K562 (cell line): Measurements from ENCODE around the gene CAPN8. TPM values are rescaled to one million over a fixed set of nuclear protein-coding genes. Genes with fewer than 3 reads are reported as not detected.

ENCODE experiments used
- ATAC-seq: fragments of 200-7000 bp; cut with Tn5 transposase; 3 replicates; pipeline ENCODE4 v1.9.1; 2020; ENCODE audit warnings: moderate library complexity
- BruUV-seq: library from RNA; stranded (reverse); fragments of 400-500 nt; replicated peaks from 2 replicates; lab custom pipeline; 2021; lab: Mats Ljungman, UMichigan
- CTCF ChIA-PET: fragments of 300-600 bp; formaldehyde crosslinking; extraction: SDS; loops from one replicate; lab custom pipeline; 2021; ENCODE audit warnings: low intra/inter-chr PET ratio; lab: Yijun Ruan, JAX
- POLR2A ChIA-PET: fragments of 300-600, 350-650 bp; sonication (Branson Sonifier 250); formaldehyde crosslinking; extraction: SDS; loops from one replicate; lab custom pipeline; 2021; ENCODE audit warnings: antibody characterized with exemption, inconsistent platforms; lab: Yijun Ruan, JAX
- DNase-seq, 4 experiments: peaks; one replicate each; pipeline versions ENCODE4 v3.0.0 to v3.0.0-alpha.2; 2011 to 2018; ENCODE audit warnings: low spot score in 3 of 4, mixed read lengths in 3 of 4; ENCODE audit errors: extremely low read depth in 1 of 4
- FAIRE-seq: peaks from 2 replicates; lab custom pipeline; 2011; peaks lifted over from hg19 to GRCh38; lab: Jason Lieb, UNC
- H2AFZ ChIP-seq: 2 replicates; pipeline ENCODE4 v1.6.0; 2011; ENCODE audit warnings: low read depth, low read length, control low read depth, inconsistent platforms
- H3K27ac ChIP-seq: fragments of 200-600 bp; 3 replicates; pipeline ENCODE4 v1.8.0; 2011; ENCODE audit warnings: low read depth, mild to moderate bottlenecking, control low read depth, inconsistent platforms, low read length, moderate library complexity, mixed read lengths; ENCODE audit errors: extremely low read depth
- H3K27me3 ChIP-seq, 2 experiments: fragments of 300-600 bp in 1 of 2; 2 replicates in 1 of 2; 3 replicates in 1 of 2; pipeline versions ENCODE4 v1.6.0 to v1.8.0; 2011; ENCODE audit warnings: inconsistent platforms in 2 of 2, low read length in 2 of 2, mild to moderate bottlenecking in 1 of 2, mixed read lengths in 1 of 2, moderate library complexity in 1 of 2; ENCODE audit not compliant: control insufficient read depth in 2 of 2, insufficient read depth in 2 of 2
- H3K36me3 ChIP-seq: fragments of 300-600 bp; 3 replicates; pipeline ENCODE4 v1.8.0; 2011; ENCODE audit warnings: mild to moderate bottlenecking, low read length, inconsistent platforms; ENCODE audit not compliant: control insufficient read depth, insufficient read depth
- H3K4me1 ChIP-seq, 2 experiments: fragments of 200-600 bp in 1 of 2; replicated peaks in 1 of 2; 2 replicates in 1 of 2; 3 replicates in 1 of 2; pipeline versions ENCODE4 v1.5.1 to v1.8.0; 2011; ENCODE audit warnings: inconsistent platforms in 2 of 2, low read length in 2 of 2, mild to moderate bottlenecking in 1 of 2, mixed read lengths in 1 of 2, moderate library complexity in 1 of 2; ENCODE audit not compliant: control insufficient read depth in 2 of 2, insufficient read depth in 2 of 2
- H3K4me2 ChIP-seq: 2 replicates; pipeline ENCODE4 v1.6.1; 2011; ENCODE audit warnings: low read length, control low read depth, inconsistent platforms, mixed read lengths; ENCODE audit not compliant: insufficient read depth
- H3K4me3 ChIP-seq: fragments of 200-600 bp; sonication (generic), shearing (Covaris generic); 2 replicates; pipeline ENCODE4 v1.5.1; 2016; ENCODE audit warnings: control low read depth, inconsistent platforms
- H3K79me2 ChIP-seq: fragments of 200-600 bp; 3 replicates; pipeline ENCODE4 v1.8.0; 2011; ENCODE audit warnings: low read length, inconsistent platforms; ENCODE audit not compliant: control insufficient read depth, insufficient read depth
- H3K9ac ChIP-seq, 2 experiments: 2 replicates each; pipeline versions ENCODE4 v1.6.0 to v1.6.1; 2011; ENCODE audit warnings: low read depth in 2 of 2, low read length in 2 of 2, control low read depth in 1 of 2, inconsistent platforms in 1 of 2, mild to moderate bottlenecking in 1 of 2, mixed read lengths in 1 of 2; ENCODE audit not compliant: insufficient read depth in 1 of 2
- H3K9me1 ChIP-seq: one replicate; pipeline ENCODE4 v1.6.0; 2011; ENCODE audit warnings: inconsistent platforms, mild to moderate bottlenecking, low read length, moderate library complexity; ENCODE audit not compliant: control insufficient read depth, insufficient read depth
- H3K9me3 ChIP-seq: replicated peaks from 2 replicates; pipeline ENCODE4 v1.5.1; 2011; ENCODE audit warnings: low read depth, low read length, inconsistent platforms; ENCODE audit not compliant: control insufficient read depth, insufficient read depth
- H4K20me1 ChIP-seq: replicated peaks from 2 replicates; pipeline ENCODE4 v1.6.1; 2011; ENCODE audit warnings: low read length, inconsistent platforms, mixed read lengths; ENCODE audit not compliant: control insufficient read depth, insufficient read depth
- CBX3 ChIP-seq, 2 experiments: IDR thresholded peaks; 1 replicate in 1 of 2; 2 replicates in 1 of 2; pipeline ENCODE4 v1.6.1; 2012; ENCODE audit warnings: inconsistent platforms in 2 of 2, low read length in 2 of 2, borderline replicate concordance in 1 of 2, control low read depth in 1 of 2
- CBX5 ChIP-seq: IDR thresholded peaks from 2 replicates; pipeline ENCODE4 v1.6.1; 2014; ENCODE audit warnings: low read depth, borderline replicate concordance
- ELF1 ChIP-seq: fragments of 200-800 bp; sonication (Bioruptor generic); IDR thresholded peaks from 2 replicates; pipeline ENCODE4 v1.6.1; 2016; ENCODE audit warnings: missing genetic modification characterization, missing compliant biosample characterization
- ETS1 ChIP-seq: conservative IDR thresholded peaks from 2 replicates; pipeline ENCODE4 v1.6.1; 2011; ENCODE audit warnings: low read depth, mild to moderate bottlenecking, low read length; ENCODE audit not compliant: control insufficient read depth
- ILK ChIP-seq: fragments of 450-650 bp; IDR thresholded peaks from 2 replicates; pipeline ENCODE4 v1.6.1; 2016; ENCODE audit warnings: missing genetic modification characterization, low read depth, mild to moderate bottlenecking, missing compliant biosample characterization, moderate library complexity, borderline replicate concordance
- NFIC ChIP-seq: fragments of 450-650 bp; IDR thresholded peaks from 2 replicates; pipeline ENCODE4 v1.6.1; 2017; ENCODE audit warnings: mild to moderate bottlenecking, inconsistent platforms
- SIN3B ChIP-seq: fragments of 450-650 bp; IDR thresholded peaks from 2 replicates; pipeline ENCODE4 v1.6.1; 2017; ENCODE audit warnings: low read depth, mild to moderate bottlenecking, moderate library complexity
- TRIM25 ChIP-seq: fragments of 450-650 bp; IDR thresholded peaks from 2 replicates; pipeline ENCODE4 v1.7.0; 2016; ENCODE audit warnings: borderline replicate concordance
- XRCC5 ChIP-seq: fragments of 200-400 bp; formaldehyde crosslinking; IDR thresholded peaks from 2 replicates; pipeline ENCODE4 v1.6.1; 2017; ENCODE audit warnings: low read depth, mild to moderate bottlenecking, low read length
- YY1 ChIP-seq, 3 experiments: IDR thresholded peaks; 2 replicates each; pipeline ENCODE4 v1.6.1; 2011; ENCODE audit warnings: low read length in 2 of 3, mild to moderate bottlenecking in 2 of 3, moderate library complexity in 2 of 3, borderline replicate concordance in 1 of 3, control low read depth in 1 of 3, low read depth in 1 of 3; ENCODE audit not compliant: insufficient read depth in 3 of 3, insufficient replicate concordance in 2 of 3, control insufficient read depth in 1 of 3, insufficient read length in 1 of 3; ENCODE audit errors: extremely low read depth in 1 of 3
- ZNF282 ChIP-seq: sonication (generic); formaldehyde crosslinking; IDR thresholded peaks from 2 replicates; pipeline ENCODE4 v1.8.1; 2023; ENCODE audit warnings: missing genetic modification reagents
- ZSCAN29 ChIP-seq: fragments of 450-650 bp; IDR thresholded peaks from 2 replicates; pipeline ENCODE4 v1.6.1; 2017
- WGBS: fragments of 100-300 bp; shearing (Covaris generic); methylation state at CpG from one replicate; pipeline ENCODE4 v1.1.6; 2016; ENCODE audit warnings: low coverage, mixed read lengths; ENCODE audit not compliant: insufficient coverage; ENCODE audit errors: missing lambda C conversion rate; 5-methylcytosine and 5-hydroxymethylcytosine counted together
- in situ Hi-C: fragments of 300-500 bp; cut with MboI; formaldehyde crosslinking; loops from 4 replicates; pipeline ENCODE4 v1.15.0; 2018; ENCODE audit warnings: inconsistent platforms, mixed read lengths
- intact Hi-C: fragments of 100-400 bp; cut with micrococcal nuclease; formaldehyde crosslinking; loops from 2 replicates; pipeline ENCODE4 v1.14.2; 2022
- polyA plus RNA-seq, 8 experiments: library from polyadenylated mRNA; depleted of rRNA in 4 of 8; stranded (reverse) in 5 of 8; unstranded in 3 of 8; fragments of >200 nt; fragmentation: Nextera tagmentation in 2 of 8; fragmentation: Illumina TruSeq in 1 of 8; extraction: Ambion mirVana in 2 of 8; extraction: Trizol in 1 of 8; gene quantifications; 2 replicates each; pipeline versions ENCODE4 v1.2.1 to v1.2.3, GENCODE V29; 2011 to 2014; ENCODE audit warnings: inconsistent platforms in 1 of 8, missing spikeins in 1 of 8
- total RNA-seq, 7 experiments: library from RNA; depleted of rRNA in 6 of 7; stranded (reverse); fragments of >200 nt in 6 of 7; fragmentation: Illumina TruSeq in 2 of 7; extraction: Trizol in 2 of 7; gene quantifications; 2 replicates each; pipeline versions ENCODE4 v1.2.1 to v1.2.3, GENCODE V29; 2011 to 2021; ENCODE audit warnings: low replicate concordance in 1 of 7

The CAPN8 gene
- total and polyA plus RNA-seq, 9 of the 15 experiments (the other 6 are each of a cell fraction or from before 2014, with no cell fraction given): 0.06 TPM; not detected in 8

- TF ChIP-seq ETS1 (0 out of 2 replicates have a peak, but pooled peaks have one; percentile 44), SIN3B (no peak), ILK (no peak), TRIM25 (no peak)
These were observed 13.3 kb upstream of the CAPN8 start (continued) for GRCh38 chr1:223678841-223679240.

GRCh38 chr1:223674119-223674890 lies 8.8 kb upstream of the CAPN8 start:
- Histone ChIP-seq H3K36me3 (no peaks in the 10 kb centered on the region), H3K9me1 (no peaks in the 10 kb centered on the region), H3K79me2 (no peaks in the 10 kb centered on the region), H3K27me3 (peaks cover 0 to 7% of the 10 kb centered on the region in 2 experiments; a peak in 1 of 5 replicates), H3K9me3 (no peaks in the 10 kb centered on the region), H4K20me1 (no peaks in the 10 kb centered on the region), H2AFZ (no peak overlapping the region), H3K4me2 (no peak overlapping the region), H3K27ac (no peak overlapping the region), H3K9ac (no peak overlapping the region), H3K4me3 (no peak overlapping the region), H3K4me1 (no peaks in the 10 kb centered on the region; a peak in 2 of 5 replicates)
- ChIA-PET CTCF (no interaction called here), POLR2A (interaction anchor here (0.7 kb wide), 1 partner anchor 51 kb away, joined by 3 read pairs; no protein-coding TSS in a partner anchor)
- in situ Hi-C loops: loop anchor here (25.0 kb wide), 1 partner anchor 887 kb away; no protein-coding TSS in a partner anchor
- no TSS peak for BruUV-seq
- 2% methylated on average over 5 of the region's 5 CpGs for WGBS
- ATAC-seq (no peak), DNase-seq (no peak), FAIRE-seq (no peak)
- TF ChIP-seq NFIC (no peak), CBX5 (peak; percentile 72), ZNF282 (CRISPR knock-in tag) (no peak), ZSCAN29 (no peak), ELF1 (tag) (no peak), CBX3 (IDR thresholded peaks at IDR 0.05; ENCODE audit: borderline replicate concordance in 1 of 2, low read length in 2 of 2) (peak in 1 of 2 experiments; percentile 56; a peak in 1 of 3 replicates), XRCC5 (no peak), YY1 (IDR thresholded peaks at IDR 0.05; ENCODE audit: borderline replicate concordance in 1 of 3, control insufficient read depth in 1 of 3, extremely low read depth in 1 of 3, insufficient read depth in 3 of 3, insufficient read length in 1 of 3, insufficient replicate concordance in 2 of 3, low read depth in 1 of 3, low read length in 2 of 3) (peak in 1 of 3 experiments; percentile 41)
- intact Hi-C loops: no loop called here
